HG03066 (cell line): ENCODE results near the gene ZNF441.
"Not testable (repeated sequence)": the region's sequence is repeated elsewhere in the genome, so short reads cannot be mapped to it uniquely, and the experiment has no call there.

Experiments
- ATAC-seq: cut with Tn5 transposase; IDR thresholded peaks from one replicate; pipeline ENCODE4 v1.9.1; 2021; ENCODE audit warnings: low read depth; ENCODE audit not compliant: unreplicated experiment

Gene ZNF441

GRCh38 chr19:11776669-11777068 lies 9.9 kb downstream of the ZNF441 start:
- not testable (repeated sequence) for ATAC-seq

GRCh38 chr19:11780431-11781020 lies 13.7 kb downstream of the ZNF441 start:
- ATAC-seq, result no peak

- ATAC-seq, result no peak
Measured at GRCh38 chr19:11781295-11782057, 14.7 kb downstream of the ZNF441 start.

- ATAC-seq, result no peak
Measured at GRCh38 chr19:11783767-11784166, 17.0 kb downstream of the ZNF441 start.

- no peak for ATAC-seq
Measured at GRCh38 chr19:11784356-11784755, 17.6 kb downstream of the ZNF441 start.

GRCh38 chr19:11787536-11787935 lies 20.7 kb downstream of the ZNF441 start:
- no peak for ATAC-seq

GRCh38 chr19:11792942-11793341 lies 26.1 kb downstream of the ZNF441 start:
- no peak for ATAC-seq

- no peak for ATAC-seq
Measured at GRCh38 chr19:11797491-11797890, 30.7 kb downstream of the ZNF441 start.

GRCh38 chr19:11798391-11799330 lies 31.9 kb downstream of the ZNF441 start, which contains the start of gene ZNF491:
Gene ZNF491, plus strand, starts transcription at chr19:11798523. Its CDS starts 7,431 bp downstream, at chr19:11805954.
- peak; percentile 83 for ATAC-seq

- ATAC-seq, result no peak
Measured at GRCh38 chr19:11806354-11807098, 39.7 kb downstream of the ZNF441 start.

- ATAC-seq, result no peak
Measured at GRCh38 chr19:11807099-11807380, 40.2 kb downstream of the ZNF441 start.

GRCh38 chr19:11813703-11814028 lies 46.9 kb downstream of the ZNF441 start:
- ATAC-seq, result peak; percentile 27

GRCh38 chr19:11814029-11814699 lies 47.4 kb downstream of the ZNF441 start, which contains the start of gene ZNF440:
Gene ZNF440, plus strand, starts transcription at chr19:11814273. Its CDS starts 175 bp downstream, at chr19:11814448.
- peak; percentile 92 for ATAC-seq

- ATAC-seq, result no peak
Measured at GRCh38 chr19:11814700-11815035, 47.9 kb downstream of the ZNF441 start.

GRCh38 chr19:11821474-11822109 lies 54.8 kb downstream of the ZNF441 start:
- ATAC-seq, result no peak

- not testable (repeated sequence) for ATAC-seq
Measured at GRCh38 chr19:11828957-11829876, 62.4 kb downstream of the ZNF441 start.

- ATAC-seq, result no peak
Measured at GRCh38 chr19:11832253-11832912, 65.6 kb downstream of the ZNF441 start.

GRCh38 chr19:11833541-11833940 lies 66.7 kb downstream of the ZNF441 start:
- ATAC-seq, result no peak
